WTC11 (cell line): Measurements from ENCODE around the gene MGAT4A. TPM values are rescaled to one million over a fixed set of nuclear protein-coding genes. Genes with fewer than 3 reads are reported as not detected.

Experiments
- ATAC-seq: fragments of 200-7000 bp; cut with Tn5 transposase; 2 replicates; pipeline ENCODE4 v1.10.0; 2021; ENCODE audit warnings: mild to moderate bottlenecking, moderate library complexity
- CTCF ChIA-PET: fragments of 300-600 bp; sonication (Branson Sonifier 250); formaldehyde crosslinking; loops from one replicate; lab custom pipeline; 2021; ENCODE audit warnings: antibody characterized with exemption; lab: Charles Lee
- POLR2A ChIA-PET: fragments of 350-600 bp; sonication (Branson Sonifier 250); formaldehyde crosslinking; loops from one replicate; lab custom pipeline; 2021; ENCODE audit warnings: antibody characterized with exemption; lab: Charles Lee
- DNase-seq: peaks from one replicate; pipeline ENCODE4 v3.0.0; 2021; ENCODE audit warnings: low spot score
- H3K27ac Mint-ChIP-seq: 2 replicates; pipeline ENCODE4 v1.8.0; 2021; ENCODE audit warnings: mixed read lengths
- H3K27me3 Mint-ChIP-seq: 2 replicates; pipeline ENCODE4 v1.8.0; 2021; ENCODE audit warnings: low read depth, mild to moderate bottlenecking, moderate library complexity, mixed read lengths
- H3K36me3 Mint-ChIP-seq: 2 replicates; pipeline ENCODE4 v1.8.0; 2021; ENCODE audit warnings: mixed read lengths
- H3K4me1 Mint-ChIP-seq: 2 replicates; pipeline ENCODE4 v1.8.0; 2022; ENCODE audit warnings: mixed read lengths
- H3K4me3 Mint-ChIP-seq: 2 replicates; pipeline ENCODE4 v1.8.0; 2021; ENCODE audit warnings: mild to moderate bottlenecking, moderate library complexity, mixed read lengths
- H3K9me3 Mint-ChIP-seq: 2 replicates; pipeline ENCODE4 v1.8.0; 2021; ENCODE audit warnings: mixed read lengths
- ARID4B ChIP-seq: sonication (generic); formaldehyde crosslinking; IDR thresholded peaks from 2 replicates; pipeline ENCODE4 v1.8.0; 2023; ENCODE audit warnings: missing genetic modification reagents, mild to moderate bottlenecking, borderline replicate concordance
- CDX4 ChIP-seq: fragments of 250-450 bp; sonication (Bioruptor Pico); IDR thresholded peaks from 2 replicates; pipeline ENCODE4 v1.9.0; 2021; ENCODE audit warnings: moderate library complexity, mild to moderate bottlenecking, inconsistent platforms, borderline replicate concordance
- E2F4 ChIP-seq: sonication (generic); formaldehyde crosslinking; IDR thresholded peaks from 2 replicates; pipeline ENCODE4 v1.8.1; 2022; ENCODE audit warnings: low read depth, mild to moderate bottlenecking, moderate library complexity, missing genetic modification reagents, borderline replicate concordance
- FOXK1 ChIP-seq: sonication (generic); formaldehyde crosslinking; IDR thresholded peaks from 2 replicates; pipeline ENCODE4 v1.8.0; 2022; ENCODE audit warnings: mild to moderate bottlenecking, moderate library complexity, missing genetic modification reagents
- JAZF1 ChIP-seq: fragments of 250-450 bp; sonication (Bioruptor Pico); IDR thresholded peaks from 2 replicates; pipeline ENCODE4 v1.9.0; 2021; ENCODE audit warnings: moderate library complexity, mild to moderate bottlenecking, inconsistent platforms
- NFE2L1 ChIP-seq: sonication (generic); formaldehyde crosslinking; IDR thresholded peaks from 2 replicates; pipeline ENCODE4 v1.8.1; 2023; ENCODE audit warnings: missing genetic modification reagents
- NR3C1 ChIP-seq: sonication (generic); formaldehyde crosslinking; conservative IDR thresholded peaks from 2 replicates; pipeline ENCODE4 v1.8.1; 2023; ENCODE audit warnings: low read depth, mild to moderate bottlenecking, missing genetic modification reagents
- OVOL2 ChIP-seq: fragments of 250-450 bp; sonication (Bioruptor Pico); IDR thresholded peaks from 2 replicates; pipeline ENCODE4 v1.9.0; 2021; ENCODE audit warnings: mild to moderate bottlenecking, borderline replicate concordance
- SMAD3 ChIP-seq: sonication (generic); formaldehyde crosslinking; IDR thresholded peaks from 2 replicates; pipeline ENCODE4 v1.8.0; 2022; ENCODE audit warnings: missing genetic modification reagents, mild to moderate bottlenecking, borderline replicate concordance
- SOX15 ChIP-seq: fragments of 250-450 bp; sonication (Bioruptor Pico); IDR thresholded peaks from 2 replicates; pipeline ENCODE4 v1.9.0; 2021; ENCODE audit warnings: mild to moderate bottlenecking
- SP1 ChIP-seq: sonication (generic); formaldehyde crosslinking; conservative IDR thresholded peaks from 2 replicates; pipeline ENCODE4 v1.8.1; 2022; ENCODE audit warnings: missing genetic modification reagents
- TEAD4 ChIP-seq: sonication (generic); formaldehyde crosslinking; IDR thresholded peaks from 2 replicates; pipeline ENCODE4 v1.8.0; 2022; ENCODE audit warnings: mild to moderate bottlenecking, missing genetic modification reagents
- ZBTB21 ChIP-seq: sonication (generic); formaldehyde crosslinking; IDR thresholded peaks from 2 replicates; pipeline ENCODE4 v1.8.1; 2023; ENCODE audit warnings: mild to moderate bottlenecking, missing genetic modification reagents, borderline replicate concordance
- ZMAT4 ChIP-seq: fragments of 250-450 bp; sonication (Bioruptor Pico); IDR thresholded peaks from 2 replicates; pipeline ENCODE4 v1.9.0; 2021; ENCODE audit warnings: mild to moderate bottlenecking
- ZNF671 ChIP-seq: fragments of 250-450 bp; sonication (Bioruptor Pico); IDR thresholded peaks from 2 replicates; pipeline ENCODE4 v1.8.0; 2021; ENCODE audit warnings: mild to moderate bottlenecking
- ZSCAN18 ChIP-seq: fragments of 250-450 bp; sonication (Bioruptor Pico); IDR thresholded peaks from 2 replicates; pipeline ENCODE4 v2.1.2; 2022; ENCODE audit warnings: mild to moderate bottlenecking, moderate library complexity
- total RNA-seq: library from RNA; stranded (reverse); gene quantifications from 3 replicates; pipeline ENCODE4 v1.2.3, GENCODE V29; 2021
- TF ChIP-seq, protein P1 (sequence below): sonication (generic); formaldehyde crosslinking; IDR thresholded peaks from 2 replicates; pipeline ENCODE4 v1.8.1; 2022; ENCODE audit warnings: low read depth, missing genetic modification reagents, borderline replicate concordance
- TF ChIP-seq, protein P2 (sequence below): sonication (generic); formaldehyde crosslinking; conservative IDR thresholded peaks from 2 replicates; pipeline ENCODE4 v1.8.1; 2023; ENCODE audit warnings: mild to moderate bottlenecking, low read depth, missing genetic modification reagents, moderate library complexity

MGAT4A gene
- total RNA-seq, 1 experiment from 2014 or later = 6.7 TPM

DNA sequence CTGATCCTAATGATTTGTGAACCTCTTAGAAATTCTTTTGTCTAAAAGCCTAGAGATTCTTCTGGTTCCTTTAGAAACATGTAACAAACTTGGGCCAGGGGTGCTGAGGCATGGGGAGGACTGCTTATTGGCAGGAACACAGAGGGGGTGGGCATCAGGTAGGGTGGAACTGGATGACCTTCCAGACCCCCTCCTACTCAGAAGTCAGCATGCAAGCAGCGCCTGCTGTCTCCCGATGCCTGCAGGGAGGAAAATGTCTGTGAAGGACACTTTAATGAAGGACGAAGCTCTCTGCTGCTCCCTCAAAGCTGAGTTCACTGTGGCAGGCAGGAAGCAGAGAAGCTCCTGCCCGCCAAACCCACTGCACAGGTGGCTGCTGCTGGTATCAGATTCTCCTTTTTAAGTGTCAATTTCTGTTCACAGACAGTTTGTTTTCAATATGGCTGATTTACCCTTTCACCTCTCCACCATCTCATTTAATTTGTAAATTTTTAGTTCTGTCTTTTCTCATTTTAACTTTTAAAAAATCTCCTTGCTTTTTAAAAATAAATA lies 142.0 kb downstream of the MGAT4A start:
- POLR2A ChIA-PET = no interaction called here
- no peaks in the 10 kb centered on the region for H3K27me3 Mint-ChIP-seq
- H3K9me3 Mint-ChIP-seq = peaks cover 6% of the 10 kb centered on the region
- DNase-seq (no peak), ATAC-seq (no peak)
- H3K4me3 Mint-ChIP-seq = no peak overlapping the region
- TF ChIP-seq SP1 (CRISPR knock-in tag) = no peak
- TF ChIP-seq, protein P1, sequence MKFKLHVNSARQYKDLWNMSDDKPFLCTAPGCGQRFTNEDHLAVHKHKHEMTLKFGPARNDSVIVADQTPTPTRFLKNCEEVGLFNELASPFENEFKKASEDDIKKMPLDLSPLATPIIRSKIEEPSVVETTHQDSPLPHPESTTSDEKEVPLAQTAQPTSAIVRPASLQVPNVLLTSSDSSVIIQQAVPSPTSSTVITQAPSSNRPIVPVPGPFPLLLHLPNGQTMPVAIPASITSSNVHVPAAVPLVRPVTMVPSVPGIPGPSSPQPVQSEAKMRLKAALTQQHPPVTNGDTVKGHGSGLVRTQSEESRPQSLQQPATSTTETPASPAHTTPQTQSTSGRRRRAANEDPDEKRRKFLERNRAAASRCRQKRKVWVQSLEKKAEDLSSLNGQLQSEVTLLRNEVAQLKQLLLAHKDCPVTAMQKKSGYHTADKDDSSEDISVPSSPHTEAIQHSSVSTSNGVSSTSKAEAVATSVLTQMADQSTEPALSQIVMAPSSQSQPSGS (CRISPR knock-in tag) = no peak
- no peak for TF ChIP-seq SOX15 (CRISPR knock-in tag)
- TF ChIP-seq E2F4 (CRISPR knock-in tag) = no peak
- TF ChIP-seq ZMAT4 (CRISPR knock-in tag) = no peak
- no peak for TF ChIP-seq JAZF1 (CRISPR knock-in tag)
- no peak for TF ChIP-seq TEAD4 (CRISPR knock-in tag)
- no peak for TF ChIP-seq ZSCAN18
- no peak for TF ChIP-seq ZNF671 (CRISPR knock-in tag)
- TF ChIP-seq CDX4 (CRISPR knock-in tag) = no peak
- CTCF ChIA-PET = interaction anchor here (1.8 kb wide), 1 partner anchor 12 kb away, joined by 8 read pairs; no protein-coding TSS in a partner anchor
- H3K27ac Mint-ChIP-seq = no peak overlapping the region
- H3K4me1 Mint-ChIP-seq = no peaks in the 10 kb centered on the region
- H3K36me3 Mint-ChIP-seq = peaks cover 6% of the 10 kb centered on the region

DNA sequence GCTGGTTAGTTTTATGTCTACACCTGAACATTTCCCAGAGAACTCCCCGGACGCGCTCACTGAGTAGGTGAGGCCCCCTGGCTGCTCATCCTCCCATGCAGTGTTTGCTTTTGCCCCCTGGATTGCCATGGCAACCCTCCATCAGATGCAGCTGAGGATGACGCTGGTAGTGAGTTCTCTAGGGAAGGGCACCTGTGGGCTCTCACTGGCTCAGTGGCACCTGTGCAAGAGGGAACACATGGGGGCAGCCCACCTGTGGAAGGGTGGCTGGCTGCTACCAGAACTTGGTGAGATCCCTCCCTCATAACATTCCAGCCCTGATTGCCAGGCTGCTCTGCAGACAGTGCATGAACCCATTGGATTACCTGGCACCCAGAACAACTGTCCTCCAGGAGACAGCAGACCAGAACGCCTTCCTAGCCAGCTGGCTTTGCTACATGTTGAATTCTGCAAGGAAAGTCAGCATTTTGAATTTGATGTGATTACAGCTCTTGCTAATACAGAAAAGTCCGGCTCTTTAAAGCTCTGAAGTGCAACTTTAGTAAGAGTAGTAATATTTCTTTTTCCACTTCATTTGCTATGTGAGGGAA lies 144.3 kb downstream of the MGAT4A start:
- CTCF ChIA-PET = interaction anchor here (1.1 to 1.8 kb wide), 3 partner anchors 15 to 99 kb away, joined by 3 to 5 read pairs (median 5); no protein-coding TSS in a partner anchor
- no peak overlapping the region for H3K27ac Mint-ChIP-seq
- no peak for ATAC-seq
- POLR2A ChIA-PET = no interaction called here
- H3K4me3 Mint-ChIP-seq = no peak overlapping the region
- no peaks in the 10 kb centered on the region for H3K9me3 Mint-ChIP-seq
- H3K36me3 Mint-ChIP-seq = peaks cover 9% of the 10 kb centered on the region; the same call in 1 of the 2 replicates
- H3K27me3 Mint-ChIP-seq = no peaks in the 10 kb centered on the region
- H3K4me1 Mint-ChIP-seq = no peaks in the 10 kb centered on the region
- no peak for DNase-seq
- TF ChIP-seq, protein P2, sequence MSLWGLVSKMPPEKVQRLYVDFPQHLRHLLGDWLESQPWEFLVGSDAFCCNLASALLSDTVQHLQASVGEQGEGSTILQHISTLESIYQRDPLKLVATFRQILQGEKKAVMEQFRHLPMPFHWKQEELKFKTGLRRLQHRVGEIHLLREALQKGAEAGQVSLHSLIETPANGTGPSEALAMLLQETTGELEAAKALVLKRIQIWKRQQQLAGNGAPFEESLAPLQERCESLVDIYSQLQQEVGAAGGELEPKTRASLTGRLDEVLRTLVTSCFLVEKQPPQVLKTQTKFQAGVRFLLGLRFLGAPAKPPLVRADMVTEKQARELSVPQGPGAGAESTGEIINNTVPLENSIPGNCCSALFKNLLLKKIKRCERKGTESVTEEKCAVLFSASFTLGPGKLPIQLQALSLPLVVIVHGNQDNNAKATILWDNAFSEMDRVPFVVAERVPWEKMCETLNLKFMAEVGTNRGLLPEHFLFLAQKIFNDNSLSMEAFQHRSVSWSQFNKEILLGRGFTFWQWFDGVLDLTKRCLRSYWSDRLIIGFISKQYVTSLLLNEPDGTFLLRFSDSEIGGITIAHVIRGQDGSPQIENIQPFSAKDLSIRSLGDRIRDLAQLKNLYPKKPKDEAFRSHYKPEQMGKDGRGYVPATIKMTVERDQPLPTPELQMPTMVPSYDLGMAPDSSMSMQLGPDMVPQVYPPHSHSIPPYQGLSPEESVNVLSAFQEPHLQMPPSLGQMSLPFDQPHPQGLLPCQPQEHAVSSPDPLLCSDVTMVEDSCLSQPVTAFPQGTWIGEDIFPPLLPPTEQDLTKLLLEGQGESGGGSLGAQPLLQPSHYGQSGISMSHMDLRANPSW = no peak
- TF ChIP-seq ZBTB21 (CRISPR knock-in tag) (no peak), OVOL2 (no peak), NFE2L1 (CRISPR knock-in tag) (no peak), SP1 (CRISPR knock-in tag) (no peak), NR3C1 (CRISPR knock-in tag) (no peak), FOXK1 (CRISPR knock-in tag) (no peak), SMAD3 (CRISPR knock-in tag) (no peak), ARID4B (CRISPR knock-in tag) (no peak)
